Spleen (tissue), 11 donors: ENCODE data around the gene RPTOR. TPM values are rescaled to one million over a fixed set of nuclear protein-coding genes. Genes with fewer than 3 reads are reported as not detected.

ENCODE experiments used
- DNase-seq: peaks from one replicate; pipeline ENCODE4 v3.0.0-alpha.2; 2020
- H3K27ac ChIP-seq, 8 donors: fragments of 200-600 bp; sonication (generic) in 7 of 8; 1 replicate in 4 of 8; 2 replicates in 4 of 8; pipeline versions ENCODE4 v1.5.0 to v1.8.0; 2016 to 2021; ENCODE audit warnings: inconsistent platforms in 4 of 8, mild to moderate bottlenecking in 4 of 8, moderate library complexity in 1 of 8
- H3K27me3 ChIP-seq, 7 donors: fragments of 200-600 bp; sonication (generic) in 6 of 7; replicated peaks in 1 of 7; 1 replicate in 4 of 7; 2 replicates in 3 of 7; pipeline versions ENCODE4 v1.5.0 to v1.8.0; 2016 to 2021; ENCODE audit warnings: inconsistent platforms in 3 of 7, mild to moderate bottlenecking in 1 of 7
- H3K36me3 ChIP-seq, 6 donors: fragments of 200-600 bp; sonication (generic) in 5 of 6; 1 replicate in 4 of 6; 2 replicates in 2 of 6; pipeline versions ENCODE4 v1.5.0 to v1.8.0; 2016 to 2021; ENCODE audit warnings: inconsistent platforms in 2 of 6
- H3K4me1 ChIP-seq, 6 donors: fragments of 200-600 bp; sonication (generic) in 5 of 6; 1 replicate in 3 of 6; 2 replicates in 3 of 6; pipeline versions ENCODE4 v1.5.0 to v1.8.0; 2016 to 2021; ENCODE audit warnings: inconsistent platforms in 3 of 6
- H3K4me3 ChIP-seq, 8 donors: fragments of 200-600 bp; sonication (generic) in 7 of 8; 1 replicate in 4 of 8; 2 replicates in 4 of 8; pipeline versions ENCODE4 v1.5.0 to v1.8.0; 2016 to 2021; ENCODE audit warnings: inconsistent platforms in 4 of 8, mild to moderate bottlenecking in 4 of 8, moderate library complexity in 2 of 8
- H3K9me3 ChIP-seq, 8 donors: fragments of 200-600 bp; sonication (generic) in 7 of 8; 1 replicate in 4 of 8; 2 replicates in 4 of 8; pipeline versions ENCODE4 v1.5.0 to v1.8.0; 2016 to 2021; ENCODE audit warnings: inconsistent platforms in 4 of 8
- CTCF ChIP-seq, 11 experiments: fragments of 200-600 bp in 7 of 11; fragments of 450-650 bp in 4 of 11; sonication (generic) in 4 of 11; IDR thresholded peaks in 8 of 11; conservative IDR thresholded peaks in 3 of 11; 1 replicate in 7 of 11; 2 replicates in 4 of 11; pipeline versions ENCODE4 v1.4.0 to v1.8.0; 2016 to 2021; ENCODE audit warnings: antibody characterized with exemption in 11 of 11, inconsistent platforms in 4 of 11, mild to moderate bottlenecking in 1 of 11
- POLR2A ChIP-seq, 3 donors: fragments of 450-650 bp; IDR thresholded peaks; one replicate each; pipeline ENCODE4 v1.5.1; 2017; ENCODE audit warnings: antibody characterized with exemption in 3 of 3, mild to moderate bottlenecking in 1 of 3
- POLR2AphosphoS5 ChIP-seq, 3 donors: sonication (generic); formaldehyde crosslinking; IDR thresholded peaks; one replicate each; pipeline ENCODE4 v1.5.1; 2017; ENCODE audit warnings: antibody characterized with exemption in 3 of 3
- WGBS, 5 donors: extraction: QIAGEN DNeasy Blood & Tissue Kit in 3 of 5; methylation state at CpG; one replicate each; pipeline versions ENCODE4 v1.1.5 to v1.1.7; 2013 to 2018; 5-methylcytosine and 5-hydroxymethylcytosine counted together
- intact Hi-C: fragments of 100-400 bp; cut with DNase I; formaldehyde crosslinking; loops from one replicate; pipeline ENCODE4 v1.15.0; 2023; ENCODE audit warnings: low total_unique reads
- polyA plus RNA-seq, 3 donors: library from polyadenylated mRNA; stranded (reverse); fragments of 200-250 nt; gene quantifications; one replicate each; pipeline ENCODE4 v1.2.1, GENCODE V29; 2013
- total RNA-seq, 7 donors: library from RNA; depleted of rRNA in 3 of 7; stranded (reverse); fragments of >200 nt in 3 of 7; fragmentation: NEBNext Ultra II Directional in 4 of 7; extraction: Animal tissue kit (Norgen Biotek cat#: 25700) in 4 of 7; gene quantifications; one replicate each; pipeline versions ENCODE4 v1.1.0 to v1.2.1, GENCODE V29; 2016 to 2021
- donor health status: healthy with polysubstance abuse.
- donor health status: DM: no; HTN: no; CAD: no; lungs with moderate emphysema.
- donor health status: DM: no; HTN: no; CAD: no.
- donor health status: Bipolar disorder and iron deficiency.
- donor health status: healthy.
- donor health status: DM: no; HTN: no; CAD: no.
- donor health status: DM: yes; HTN: yes; CAD: no.

Gene RPTOR
- total and polyA plus RNA-seq, 10 donors = 3.1 to 61.2 (median 40.7) TPM

GRCh38 chr17:80636361-80637018 lies 91.9 kb downstream of the RPTOR start:
- Histone ChIP-seq H3K27ac (peak overlapping the region in 2 of 8 donors; percentile 23 to 24), H3K9me3 (no peaks in the 10 kb centered on the region), H3K4me3 (peak overlapping the region in 1 of 8 donors; percentile 14), H3K4me1 (peaks cover 0 to 29% (median 0%) of the 10 kb centered on the region in 6 donors), H3K36me3 (no peaks in the 10 kb centered on the region), H3K27me3 (no peaks in the 10 kb centered on the region)
- 70 to 92% (median 91%) methylated on average over 20 of the region's 20 CpGs for WGBS, 5 donors
- no peak for DNase-seq
- TF ChIP-seq CTCF (IDR thresholded peaks at IDR 0.05 in 8 of 11, conservative IDR thresholded peaks at IDR 0.05 in 3 of 11) (no peak), POLR2AphosphoS5 (IDR thresholded peaks at IDR 0.05) (no peak), POLR2A (IDR thresholded peaks at IDR 0.05) (no peak)
- intact Hi-C loops = no loop called here

GRCh38 chr17:80637048-80637781 lies 92.6 kb downstream of the RPTOR start:
- intact Hi-C loops = no loop called here
- no peak for DNase-seq
- H3K9me3 ChIP-seq = no peaks in the 10 kb centered on the region
- peak overlapping the region in 2 of 8 donors; percentile 23 to 24 for H3K27ac ChIP-seq
- H3K4me1 ChIP-seq = peaks cover 0 to 22% (median 0%) of the 10 kb centered on the region in 6 donors
- no peaks in the 10 kb centered on the region for H3K27me3 ChIP-seq
- TF ChIP-seq POLR2AphosphoS5 (IDR thresholded peaks at IDR 0.05) (no peak), POLR2A (IDR thresholded peaks at IDR 0.05) (no peak), CTCF (IDR thresholded peaks at IDR 0.05 in 8 of 11, conservative IDR thresholded peaks at IDR 0.05 in 3 of 11) (no peak)
- no peaks in the 10 kb centered on the region for H3K36me3 ChIP-seq
- WGBS, 5 donors = 89 to 94% (median 93%) methylated on average over 14 to 17 of the region's 17 CpGs
- H3K4me3 ChIP-seq = no peak overlapping the region

GRCh38 chr17:80639658-80640057 lies 95.0 kb downstream of the RPTOR start:
- Histone ChIP-seq H3K9me3 (no peaks in the 10 kb centered on the region), H3K27ac (no peak overlapping the region), H3K4me1 (peaks cover 0 to 22% (median 0%) of the 10 kb centered on the region in 6 donors), H3K4me3 (no peak overlapping the region), H3K27me3 (no peaks in the 10 kb centered on the region), H3K36me3 (peaks cover 0 to 12% (median 4%) of the 10 kb centered on the region in 6 donors)
- WGBS, 5 donors = 87 to 98% (median 96%) methylated on average over 2 of the region's 2 CpGs
- no peak for DNase-seq
- intact Hi-C loops = no loop called here
- TF ChIP-seq POLR2AphosphoS5 (IDR thresholded peaks at IDR 0.05) = no peak

GRCh38 chr17:80640366-80641084 lies 95.9 kb downstream of the RPTOR start:
- Histone ChIP-seq H3K9me3 (no peaks in the 10 kb centered on the region), H3K27ac (no peak overlapping the region), H3K27me3 (no peaks in the 10 kb centered on the region), H3K36me3 (peaks cover 0 to 16% (median 4%) of the 10 kb centered on the region in 6 donors), H3K4me1 (peaks cover 0 to 20% (median 0%) of the 10 kb centered on the region in 6 donors), H3K4me3 (no peak overlapping the region)
- no peak for DNase-seq
- no peak for TF ChIP-seq CTCF (IDR thresholded peaks at IDR 0.05 in 8 of 11, conservative IDR thresholded peaks at IDR 0.05 in 3 of 11)
- no peak for TF ChIP-seq POLR2AphosphoS5 (IDR thresholded peaks at IDR 0.05)
- no peak for TF ChIP-seq POLR2A (IDR thresholded peaks at IDR 0.05)
- 92 to 97% (median 94%) methylated on average over 18 to 19 of the region's 19 CpGs for WGBS, 5 donors
- intact Hi-C loops = no loop called here
